GM19452 (cell line): Measurements from ENCODE around the gene GAGE13.
"Not testable (repeated sequence)": the region's sequence is repeated elsewhere in the genome, so short reads cannot be mapped to it uniquely, and the experiment has no call there.

Experiments used
- ATAC-seq: cut with Tn5 transposase; IDR thresholded peaks from one replicate; pipeline ENCODE4 v1.9.1; 2021; ENCODE audit not compliant: unreplicated experiment

Gene GAGE13

GRCh38 chrX:49331282-49331681, at the start of gene GAGE13:
Gene GAGE13 (plus strand): TSS chrX:49331582. CDS start chrX:49332738, 1,156 bp downstream.
- ATAC-seq, result not testable (repeated sequence)

GRCh38 chrX:49282647-49283011, 48.8 kb upstream of the GAGE13 start:
- ATAC-seq, result no peak

- no peak for ATAC-seq
Measured at GRCh38 chrX:49284212-49284611, 47.2 kb upstream of the GAGE13 start.

- no peak for ATAC-seq
Measured at GRCh38 chrX:49286136-49286535, 45.2 kb upstream of the GAGE13 start.

- ATAC-seq, result no peak
Measured at GRCh38 chrX:49286581-49286980, 44.8 kb upstream of the GAGE13 start.

- ATAC-seq, result no peak
Measured at GRCh38 chrX:49287665-49288064, 43.7 kb upstream of the GAGE13 start.

- ATAC-seq, result no peak
Measured at GRCh38 chrX:49290215-49290614, 41.2 kb upstream of the GAGE13 start.

- no peak for ATAC-seq
Measured at GRCh38 chrX:49291615-49292337, 39.6 kb upstream of the GAGE13 start.

- ATAC-seq, result no peak
Measured at GRCh38 chrX:49292400-49293362, 38.7 kb upstream of the GAGE13 start.

- ATAC-seq, result not testable (repeated sequence)
Measured at GRCh38 chrX:49299293-49299692, 32.1 kb upstream of the GAGE13 start.

GRCh38 chrX:49300703-49301102, 30.7 kb upstream of the GAGE13 start:
- no peak for ATAC-seq

GRCh38 chrX:49303346-49303745, 28.0 kb upstream of the GAGE13 start, which contains the start of gene GAGE10:
Gene GAGE10 (plus strand): TSS chrX:49303646. CDS start chrX:49304860, 1,214 bp downstream.
- no peak for ATAC-seq

GRCh38 chrX:49307775-49308174, 23.6 kb upstream of the GAGE13 start:
- ATAC-seq, result not testable (repeated sequence)

- ATAC-seq, result no peak
Measured at GRCh38 chrX:49308604-49309269, 22.6 kb upstream of the GAGE13 start.

GRCh38 chrX:49309401-49309981, 21.9 kb upstream of the GAGE13 start:
- ATAC-seq, result no peak

- no peak for ATAC-seq
Measured at GRCh38 chrX:49310371-49310770, 21.0 kb upstream of the GAGE13 start.

GRCh38 chrX:49312176-49312575, 19.2 kb upstream of the GAGE13 start:
- ATAC-seq, result no peak

GRCh38 chrX:49316085-49316484, 15.3 kb upstream of the GAGE13 start:
- ATAC-seq, result no peak

- ATAC-seq, result not testable (repeated sequence)
Measured at GRCh38 chrX:49321737-49322136, 9.6 kb upstream of the GAGE13 start, which contains the start of gene GAGE12J. Gene GAGE12J (plus strand): TSS chrX:49322037. CDS start chrX:49323194, 1,157 bp downstream.

- not testable (repeated sequence) for ATAC-seq
Measured at GRCh38 chrX:49322266-49322665, 9.1 kb upstream of the GAGE13 start.

GRCh38 chrX:49323735-49324134, 7.6 kb upstream of the GAGE13 start:
- ATAC-seq, result not testable (repeated sequence)
